Progenitor cell of endocrine pancreas (in vitro differentiated cells): ENCODE data around the gene SDCBP2. TPM values are rescaled to one million over a fixed set of nuclear protein-coding genes. Genes with fewer than 3 reads are reported as not detected.

ENCODE experiments used
- DNase-seq: peaks from one replicate; pipeline ENCODE4 v3.0.0; 2021; ENCODE audit warnings: low spot score; ENCODE audit not compliant: unreplicated experiment
- H3K27ac Mint-ChIP-seq: 2 replicates; pipeline ENCODE4 v1.8.0; 2021; ENCODE audit warnings: mild to moderate bottlenecking, moderate library complexity, mixed read lengths
- H3K27me3 Mint-ChIP-seq: 2 replicates; pipeline ENCODE4 v1.8.0; 2021; ENCODE audit warnings: mixed read lengths
- H3K36me3 Mint-ChIP-seq: 2 replicates; pipeline ENCODE4 v1.8.0; 2022; ENCODE audit warnings: mixed read lengths; ENCODE audit not compliant: insufficient read depth
- H3K4me1 Mint-ChIP-seq: 2 replicates; pipeline ENCODE4 v1.8.0; 2021; ENCODE audit warnings: low read depth, mixed read lengths
- H3K4me3 Mint-ChIP-seq: 2 replicates; pipeline ENCODE4 v1.8.0; 2021; ENCODE audit warnings: low read depth, mild to moderate bottlenecking, moderate library complexity, mixed read lengths
- H3K9me3 Mint-ChIP-seq: 2 replicates; pipeline ENCODE4 v1.8.0; 2021; ENCODE audit warnings: low read depth, mixed read lengths
- CTCF ChIP-seq: fragments of 200-600 bp; sonication (generic); IDR thresholded peaks from one replicate; pipeline ENCODE4 v1.5.0; 2021; ENCODE audit warnings: antibody characterized with exemption, mild to moderate bottlenecking; ENCODE audit not compliant: unreplicated experiment
- total RNA-seq: library from RNA; stranded (reverse); gene quantifications from 2 replicates; pipeline ENCODE4 v1.2.1, GENCODE V29; 2021

Gene SDCBP2
- total RNA-seq, 1 donor from 2014 or later: 2.0 TPM

- no peak for DNase-seq
- TF ChIP-seq CTCF: no peak
- Mint-ChIP-seq H3K27me3 (peaks cover 3% of the 10 kb centered on the region), H3K27ac (no peak overlapping the region), H3K36me3 (no peaks in the 10 kb centered on the region), H3K9me3 (no peaks in the 10 kb centered on the region), H3K4me1 (no peaks in the 10 kb centered on the region), H3K4me3 (no peak overlapping the region)
These were observed 35.1 kb downstream of the SDCBP2 start for GRCh38 chr20:1293641-1294379.

GRCh38 chr20:1292620-1293019 lies 36.3 kb downstream of the SDCBP2 start:
- H3K9me3 Mint-ChIP-seq: no peaks in the 10 kb centered on the region
- peaks cover 3% of the 10 kb centered on the region for H3K27me3 Mint-ChIP-seq
- H3K27ac Mint-ChIP-seq: no peak overlapping the region
- no peak for DNase-seq
- H3K4me1 Mint-ChIP-seq: no peaks in the 10 kb centered on the region
- H3K36me3 Mint-ChIP-seq: no peaks in the 10 kb centered on the region
- no peak for TF ChIP-seq CTCF
- H3K4me3 Mint-ChIP-seq: no peak overlapping the region

- no peak for TF ChIP-seq CTCF
- peaks cover 3% of the 10 kb centered on the region for H3K27me3 Mint-ChIP-seq
These were observed 37.7 kb downstream of the SDCBP2 start for GRCh38 chr20:1291191-1291741.

GRCh38 chr20:1287787-1288569 lies 41.0 kb downstream of the SDCBP2 start:
- TF ChIP-seq CTCF: no peak
- H3K27ac Mint-ChIP-seq: no peak overlapping the region
- H3K4me3 Mint-ChIP-seq: no peak overlapping the region

More at GRCh38 chr20:1291191-1291741, 37.7 kb downstream of the SDCBP2 start:
- Mint-ChIP-seq H3K4me3 (no peak overlapping the region), H3K27ac (no peak overlapping the region), H3K36me3 (no peaks in the 10 kb centered on the region), H3K4me1 (no peaks in the 10 kb centered on the region), H3K9me3 (no peaks in the 10 kb centered on the region)
- no peak for DNase-seq

GRCh38 chr20:1287306-1287705 lies 41.6 kb downstream of the SDCBP2 start:
- no peaks in the 10 kb centered on the region for H3K9me3 Mint-ChIP-seq
- H3K36me3 Mint-ChIP-seq: no peaks in the 10 kb centered on the region
- no peak overlapping the region for H3K27ac Mint-ChIP-seq
- DNase-seq: no peak
- H3K4me3 Mint-ChIP-seq: no peak overlapping the region
- TF ChIP-seq CTCF: no peak
- H3K4me1 Mint-ChIP-seq: no peaks in the 10 kb centered on the region
- peaks cover 3% of the 10 kb centered on the region for H3K27me3 Mint-ChIP-seq

More at GRCh38 chr20:1287787-1288569, 41.0 kb downstream of the SDCBP2 start:
- DNase-seq: no peak
- Mint-ChIP-seq H3K9me3 (no peaks in the 10 kb centered on the region), H3K4me1 (no peaks in the 10 kb centered on the region), H3K36me3 (no peaks in the 10 kb centered on the region), H3K27me3 (peaks cover 3% of the 10 kb centered on the region)
